Kidney (tissue), 14 donors: Measurements from ENCODE around the gene PDK2. TPM values are rescaled to one million over a fixed set of nuclear protein-coding genes. Genes with fewer than 3 reads are reported as not detected.

Experiments
- DNase-seq, 5 donors: peaks; one replicate each; pipeline ENCODE4 v3.0.0-alpha.2; 2013 to 2020
- FAIRE-seq: peaks from 2 replicates; lab custom pipeline; 2012; peaks lifted over from hg19 to GRCh38; lab: Jason Lieb, UNC
- H3K27ac ChIP-seq, 2 donors: one replicate each; pipeline ENCODE4 v1.7.0; 2013; ENCODE audit warnings: low read depth in 2 of 2, low read length in 2 of 2, inconsistent platforms in 1 of 2
- H3K27me3 ChIP-seq: one replicate; pipeline ENCODE4 v1.7.1; 2013; ENCODE audit warnings: low read length, inconsistent platforms; ENCODE audit not compliant: control insufficient read depth, insufficient read depth
- H3K36me3 ChIP-seq, 3 donors: one replicate each; pipeline versions ENCODE4 v1.7.0 to v1.7.1; 2013; ENCODE audit warnings: low read length in 3 of 3, control low read depth in 1 of 3, inconsistent platforms in 1 of 3; ENCODE audit not compliant: insufficient read depth in 3 of 3, control insufficient read depth in 2 of 3
- H3K4me1 ChIP-seq, 3 donors: one replicate each; pipeline versions ENCODE4 v1.7.0 to v1.7.1; 2013; ENCODE audit warnings: low read length in 3 of 3, inconsistent platforms in 1 of 3, low read depth in 1 of 3; ENCODE audit not compliant: control insufficient read depth in 2 of 3, insufficient read depth in 2 of 3
- H3K4me3 ChIP-seq, 3 donors: one replicate each; pipeline versions ENCODE4 v1.7.0 to v1.8.1; 2013; ENCODE audit warnings: low read length in 3 of 3, control low read depth in 1 of 3, inconsistent platforms in 1 of 3
- H3K9ac ChIP-seq, 3 donors: one replicate each; pipeline versions ENCODE4 v1.7.0 to v1.7.1; 2013; ENCODE audit warnings: low read length in 3 of 3, control low read depth in 1 of 3, inconsistent platforms in 1 of 3
- H3K9me3 ChIP-seq, 3 donors: one replicate each; pipeline versions ENCODE4 v1.7.0 to v1.7.1; 2013; ENCODE audit warnings: low read length in 3 of 3, control low read depth in 1 of 3, inconsistent platforms in 1 of 3; ENCODE audit not compliant: control insufficient read depth in 2 of 3, insufficient read depth in 1 of 3
- CTCF ChIP-seq: IDR thresholded peaks from 3 replicates; pipeline ENCODE4 v1.5.1; 2012; ENCODE audit warnings: mild to moderate bottlenecking, moderate library complexity, borderline replicate concordance; ENCODE audit not compliant: insufficient read depth; ENCODE audit errors: extremely low read depth
- intact Hi-C: fragments of 100-400 bp; cut with DNase I; formaldehyde crosslinking; loops from one replicate; pipeline ENCODE4 v1.11.1; 2022
- polyA plus RNA-seq: library from polyadenylated mRNA; stranded (reverse); fragments of 350-450 nt; fragmentation: Illumina TruSeq; extraction: RNeasy Lipid Tissue Mini Kit (QIAGEN cat#74804); gene quantifications from one replicate; pipeline ENCODE4 v1.2.3, GENCODE V29; 2014; ENCODE audit warnings: low read depth, low replicate concordance; ENCODE audit not compliant: insufficient read depth
- total RNA-seq: library from RNA; stranded (reverse); fragmentation: NEBNext Ultra II Directional; extraction: Animal tissue kit (Norgen Biotek cat#: 25700); gene quantifications from one replicate; pipeline ENCODE4 v1.2.1, GENCODE V29; 2021
- donor health status: control.
- donor health status: control.
- donor health status: control.
- donor health status: control.
- donor health status: control.
- donor health status: DM: yes; HTN: yes; CAD: no.
- donor health status: Normal renal cell carcinoma (clear cell type).

Gene PDK2
- total and polyA plus RNA-seq, 2 donors from 2014 or later: 41.9 to 121 TPM

- Histone ChIP-seq H3K4me1 (no peaks in the 10 kb centered on the region), H3K9ac (no peak overlapping the region), H3K9me3 (no peaks in the 10 kb centered on the region), H3K27me3 (no peaks in the 10 kb centered on the region), H3K4me3 (no peak overlapping the region), H3K36me3 (peaks cover 0 to 16% (median 3%) of the 10 kb centered on the region in 3 donors), H3K27ac (no peak overlapping the region)
- peak; percentile 93 for TF ChIP-seq CTCF
- intact Hi-C loops: loop anchor here (10.0 kb wide), 1 partner anchor 63 kb away; no protein-coding TSS in a partner anchor
- FAIRE-seq (no peak), DNase-seq (peak; percentile 54 to 89 (median 85))
Observed at GRCh38 chr17:50087246-50087911, 7.8 kb upstream of the PDK2 start.

DNA sequence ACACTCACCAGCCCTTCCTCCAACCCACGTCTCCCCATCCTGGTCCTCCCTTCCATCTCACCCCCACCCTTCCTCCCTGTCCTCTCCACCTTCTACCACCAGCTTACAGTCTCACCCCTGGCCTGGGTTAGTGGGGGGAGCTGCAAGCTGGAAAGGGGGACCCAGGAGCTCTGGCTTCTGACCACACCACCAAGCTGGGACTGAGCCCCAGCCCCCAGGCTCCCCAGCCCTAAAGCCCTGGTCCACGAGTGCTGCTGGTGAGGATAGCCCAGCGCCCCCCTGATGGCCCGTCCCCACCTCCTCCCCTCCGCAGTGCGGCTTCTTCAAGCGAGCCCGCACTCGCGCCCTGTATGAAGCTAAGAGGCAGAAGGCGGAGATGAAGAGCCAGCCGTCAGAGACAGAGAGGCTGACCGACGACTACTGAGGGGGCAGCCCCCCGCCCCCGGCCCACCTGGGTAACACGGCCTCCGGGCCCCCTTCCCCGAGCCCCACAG lies 7.2 kb upstream of the PDK2 start:
- intact Hi-C loops: loop anchor here (10.0 kb wide), 1 partner anchor 63 kb away; no protein-coding TSS in a partner anchor
- H3K9me3 ChIP-seq: no peaks in the 10 kb centered on the region
- peaks cover 0 to 13% (median 3%) of the 10 kb centered on the region in 3 donors for H3K36me3 ChIP-seq
- H3K9ac ChIP-seq: no peak overlapping the region
- FAIRE-seq (no peak), DNase-seq (peak in 1 of 5 donors; percentile 51)
- no peaks in the 10 kb centered on the region for H3K4me1 ChIP-seq
- H3K4me3 ChIP-seq: no peak overlapping the region
- H3K27me3 ChIP-seq: no peaks in the 10 kb centered on the region
- H3K27ac ChIP-seq: no peak overlapping the region
- no peak for TF ChIP-seq CTCF

DNA sequence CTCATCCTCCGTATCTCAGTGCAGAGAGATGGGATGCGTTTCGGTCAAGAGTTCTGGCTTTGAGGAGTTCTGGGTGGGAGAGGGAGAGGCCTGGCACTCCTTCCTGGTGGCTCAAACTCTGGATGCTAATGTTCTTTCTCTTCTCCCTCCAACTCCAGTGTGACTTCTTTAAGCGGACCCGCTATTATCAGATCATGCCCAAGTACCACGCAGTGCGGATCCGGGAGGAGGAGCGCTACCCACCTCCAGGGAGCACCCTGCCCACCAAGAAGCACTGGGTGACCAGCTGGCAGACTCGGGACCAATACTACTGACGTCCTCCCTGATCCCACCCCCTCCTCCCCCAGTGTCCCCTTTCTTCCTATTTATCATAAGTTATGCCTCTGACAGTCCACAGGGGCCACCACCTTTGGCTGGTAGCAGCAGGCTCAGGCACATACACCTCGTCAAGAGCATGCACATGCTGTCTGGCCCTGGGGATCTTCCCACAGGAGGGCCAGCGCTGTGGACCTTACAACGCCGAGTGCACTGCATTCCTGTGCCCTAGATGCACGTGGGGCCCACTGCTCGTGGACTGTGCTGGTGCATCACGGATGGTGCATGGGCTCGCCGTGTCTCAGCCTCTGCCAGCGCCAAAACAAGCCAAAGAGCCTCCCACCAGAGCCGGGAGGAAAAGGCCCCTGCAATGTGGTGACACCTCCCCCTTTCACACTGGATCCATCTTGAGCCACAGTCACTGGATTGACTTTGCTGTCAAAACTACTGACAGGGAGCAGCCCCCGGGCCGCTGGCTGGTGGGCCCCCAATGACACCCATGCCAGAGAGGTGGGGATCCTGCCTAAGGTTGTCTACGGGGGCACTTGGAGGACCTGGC lies 6.0 kb upstream of the PDK2 start:
- no peak for DNase-seq
- intact Hi-C loops: loop anchor here (10.0 kb wide), 1 partner anchor 64 kb away; no protein-coding TSS in a partner anchor

More for the DNA sequence above, 6.0 kb upstream of the PDK2 start:
- no peak for TF ChIP-seq CTCF
- Histone ChIP-seq H3K36me3 (peaks cover 0 to 12% (median 3%) of the 10 kb centered on the region in 3 donors), H3K9me3 (no peaks in the 10 kb centered on the region), H3K4me1 (no peaks in the 10 kb centered on the region), H3K27ac (no peak overlapping the region), H3K27me3 (no peaks in the 10 kb centered on the region), H3K9ac (no peak overlapping the region), H3K4me3 (no peak overlapping the region)
- no peak for FAIRE-seq
